HCT116 (cell line): Measurements from ENCODE around the gene ZNF536.

Source experiments
- CTCF ChIP-seq, 3 experiments: fragments of 200-600 bp in 1 of 3; sonication (generic) in 1 of 3; IDR thresholded peaks in 2 of 3; conservative IDR thresholded peaks in 1 of 3; 2 replicates each; pipeline ENCODE4 v1.5.1; 2012 to 2017; ENCODE audit warnings: low read depth in 2 of 3, low read length in 2 of 3, antibody characterized with exemption in 1 of 3, borderline replicate concordance in 1 of 3, control low read depth in 1 of 3, mild to moderate bottlenecking in 1 of 3, mixed read lengths in 1 of 3, mixed run types in 1 of 3, moderate library complexity in 1 of 3; ENCODE audit not compliant: insufficient read depth in 1 of 3
- EGR1 ChIP-seq: IDR thresholded peaks from 2 replicates; pipeline ENCODE4 v1.6.1; 2012; ENCODE audit warnings: low read depth
- POLR2A ChIP-seq: IDR thresholded peaks from 2 replicates; pipeline ENCODE4 v1.7.0; 2011; ENCODE audit warnings: borderline replicate concordance; ENCODE audit not compliant: insufficient read depth, insufficient read length; ENCODE audit errors: extremely low read depth
- RAD21 ChIP-seq: IDR thresholded peaks from 2 replicates; pipeline ENCODE4 v1.6.1; 2012; ENCODE audit warnings: low read depth, mild to moderate bottlenecking
- SP1 ChIP-seq: IDR thresholded peaks from 2 replicates; pipeline ENCODE4 v1.6.1; 2012; ENCODE audit warnings: low read depth
- SRF ChIP-seq: IDR thresholded peaks from 2 replicates; pipeline ENCODE4 v1.6.1; 2012; ENCODE audit warnings: low read depth

DNA sequence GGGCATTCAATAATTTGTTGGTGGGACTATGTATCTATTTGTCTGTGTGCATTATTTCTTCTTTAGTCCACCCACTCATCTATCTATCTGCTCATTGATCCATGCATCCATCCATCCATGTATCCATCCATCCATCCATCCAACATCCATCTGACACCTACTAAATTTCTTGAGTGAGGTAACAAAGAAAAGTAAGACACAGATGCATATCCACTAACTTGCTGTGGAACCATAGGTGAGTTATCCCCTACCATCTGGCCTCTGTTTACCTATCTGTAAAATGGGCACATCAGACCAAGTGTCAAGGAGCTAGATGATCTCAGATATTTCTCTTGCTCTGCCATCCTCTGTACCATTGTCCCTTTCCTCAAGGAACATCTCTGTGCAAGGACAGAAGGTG lies 54.7 kb downstream of the ZNF536 start:
- TF ChIP-seq EGR1 (no peak), CTCF (IDR thresholded peaks at IDR 0.05 in 2 of 3, conservative IDR thresholded peaks at IDR 0.05 in 1 of 3; ENCODE audit: borderline replicate concordance in 1 of 3, insufficient read depth in 1 of 3, low read depth in 2 of 3, low read length in 2 of 3) (no peak), SP1 (no peak), SRF (no peak), RAD21 (no peak), POLR2A (no peak)
